Measurements from ENCODE around the gene TRPM4.
"Not testable (repeated sequence)": the region's sequence is repeated elsewhere in the genome, so short reads cannot be mapped to it uniquely, and the experiment has no call there.

Gene TRPM4

GRCh38 chr19:49189259-49189658 is 31.7 kb downstream of the TRPM4 start:
- no peak for DNase-seq (ENCODE audit: low read depth in 2 of 2)

- no peak for DNase-seq (ENCODE audit: low read depth in 2 of 2)
These were observed 33.2 kb downstream of the TRPM4 start for GRCh38 chr19:49190781-49191180.

GRCh38 chr19:49193822-49194394 is 36.3 kb downstream of the TRPM4 start:
- no peak for DNase-seq (ENCODE audit: low read depth in 2 of 2)

- DNase-seq (ENCODE audit: low read depth in 2 of 2), result no peak
These were observed 36.8 kb downstream of the TRPM4 start for GRCh38 chr19:49194408-49194807.

GRCh38 chr19:49196527-49197240 is 39.1 kb downstream of the TRPM4 start:
- DNase-seq (ENCODE audit: low read depth in 2 of 2), result no peak

GRCh38 chr19:49200238-49200862 is 42.8 kb downstream of the TRPM4 start:
- DNase-seq (ENCODE audit: low read depth in 2 of 2), result no peak

GRCh38 chr19:49201042-49201441 is 43.5 kb downstream of the TRPM4 start:
- DNase-seq (ENCODE audit: low read depth in 2 of 2), result no peak

- no peak for DNase-seq (ENCODE audit: low read depth in 2 of 2)
These were observed 47.5 kb downstream of the TRPM4 start for GRCh38 chr19:49205114-49205513.

- not testable (repeated sequence) for DNase-seq (ENCODE audit: low read depth in 2 of 2)
These were observed 51.9 kb downstream of the TRPM4 start for GRCh38 chr19:49209502-49209901.

- DNase-seq (ENCODE audit: low read depth in 2 of 2), result peak; percentile 45 to 50
These were observed 52.7 kb downstream of the TRPM4 start for GRCh38 chr19:49210108-49210900.

- DNase-seq (ENCODE audit: low read depth in 2 of 2), result no peak
These were observed 53.4 kb downstream of the TRPM4 start for GRCh38 chr19:49210901-49211451.

- no peak for DNase-seq (ENCODE audit: low read depth in 2 of 2)
These were observed 54.6 kb downstream of the TRPM4 start for GRCh38 chr19:49212016-49212701.

- no peak for DNase-seq (ENCODE audit: low read depth in 2 of 2)
These were observed 56.2 kb downstream of the TRPM4 start for GRCh38 chr19:49213791-49214190.

- DNase-seq (ENCODE audit: low read depth in 2 of 2), result no peak
These were observed 57.1 kb downstream of the TRPM4 start for GRCh38 chr19:49214701-49215100.

GRCh38 chr19:49216071-49216470 is 58.5 kb downstream of the TRPM4 start:
- no peak for DNase-seq (ENCODE audit: low read depth in 2 of 2)

GRCh38 chr19:49217382-49217781 is 59.8 kb downstream of the TRPM4 start:
- no peak for DNase-seq (ENCODE audit: low read depth in 2 of 2)

- no peak for DNase-seq (ENCODE audit: low read depth in 2 of 2)
These were observed 64.4 kb downstream of the TRPM4 start for GRCh38 chr19:49222011-49222410.

GRCh38 chr19:49222528-49222927 is 64.9 kb downstream of the TRPM4 start:
- no peak for DNase-seq (ENCODE audit: low read depth in 2 of 2)

GRCh38 chr19:49223472-49223871 is 65.9 kb downstream of the TRPM4 start:
- no peak for DNase-seq (ENCODE audit: low read depth in 2 of 2)

GRCh38 chr19:49224441-49224840 is 66.8 kb downstream of the TRPM4 start:
- not testable (repeated sequence) for DNase-seq (ENCODE audit: low read depth in 2 of 2)

GRCh38 chr19:49224879-49225278 is 67.3 kb downstream of the TRPM4 start:
- peak in 1 of 2 donors; percentile 28 for DNase-seq (ENCODE audit: low read depth in 2 of 2)

Data from stimulated activated CD4-positive, alpha-beta T cell treated with anti-CD3 and anti-CD28 coated beads, Interleukin-15, amount 100 ng/mL, for 48 hours (primary cell).